SK-N-SH (cell line): Measurements from ENCODE around the gene ATP8B1.

Source experiments
- CTCF ChIP-seq: fragments of 200-600 bp; sonication (generic); IDR thresholded peaks from 2 replicates; pipeline ENCODE4 v1.6.1; 2017; ENCODE audit warnings: antibody characterized with exemption, mild to moderate bottlenecking, moderate library complexity
- FOSL2 ChIP-seq: IDR thresholded peaks from 2 replicates; pipeline ENCODE4 v1.4.0; 2012; ENCODE audit warnings: low read depth, mild to moderate bottlenecking, moderate library complexity, borderline replicate concordance
- JUND ChIP-seq: IDR thresholded peaks from 2 replicates; pipeline ENCODE4 v1.4.0; 2012
- MAX ChIP-seq: IDR thresholded peaks from 2 replicates; pipeline ENCODE4 v1.4.0; 2012; ENCODE audit warnings: low read depth
- MXI1 ChIP-seq: IDR thresholded peaks from 2 replicates; pipeline ENCODE4 v1.6.1; 2012; ENCODE audit warnings: mild to moderate bottlenecking, low read depth, low read length, improper control_type of control experiment
- REST ChIP-seq: IDR thresholded peaks from 2 replicates; pipeline ENCODE4 v1.6.1; 2012; ENCODE audit warnings: mild to moderate bottlenecking, low read depth, low read length, moderate library complexity
- RFX5 ChIP-seq: IDR thresholded peaks from 2 replicates; pipeline ENCODE4 v1.6.1; 2012; ENCODE audit warnings: mild to moderate bottlenecking, improper control_type of control experiment, low read length
- SMC3 ChIP-seq: IDR thresholded peaks from 2 replicates; pipeline ENCODE4 v1.6.1; 2012; ENCODE audit warnings: low read depth, low read length, improper control_type of control experiment
- USF1 ChIP-seq: IDR thresholded peaks from 2 replicates; pipeline ENCODE4 v1.4.0; 2012; ENCODE audit warnings: low read depth, borderline replicate concordance
- USF2 ChIP-seq: fragments of 150-350 bp; IDR thresholded peaks from 2 replicates; pipeline ENCODE4 v1.6.1; 2017; ENCODE audit warnings: antibody characterized with exemption, low read length, low read depth, borderline replicate concordance
- YY1 ChIP-seq: IDR thresholded peaks from 2 replicates; pipeline ENCODE4 v1.4.0; 2012; ENCODE audit warnings: low read depth, mild to moderate bottlenecking
- ZBTB33 ChIP-seq: IDR thresholded peaks from 2 replicates; pipeline ENCODE4 v1.4.0; 2012; ENCODE audit warnings: low read depth, borderline replicate concordance

GRCh38 chr18:57666818-57667497 is 136.2 kb downstream of the ATP8B1 start:
- no peak for TF ChIP-seq USF1
- no peak for TF ChIP-seq FOSL2
- TF ChIP-seq SMC3: no peak
- no peak for TF ChIP-seq CTCF
- no peak for TF ChIP-seq ZBTB33
- TF ChIP-seq YY1: no peak
- no peak for TF ChIP-seq MAX
- TF ChIP-seq RFX5: no peak
- TF ChIP-seq JUND: no peak
- no peak for TF ChIP-seq MXI1
- no peak for TF ChIP-seq USF2
- TF ChIP-seq REST: no peak
